ENCODE data around the gene CYP4F12. TPM values are rescaled to one million over a fixed set of nuclear protein-coding genes. Genes with fewer than 3 reads are reported as not detected.

CYP4F12 gene
- total RNA-seq, 1 donor from 2014 or later, result 98.6 TPM

DNA sequence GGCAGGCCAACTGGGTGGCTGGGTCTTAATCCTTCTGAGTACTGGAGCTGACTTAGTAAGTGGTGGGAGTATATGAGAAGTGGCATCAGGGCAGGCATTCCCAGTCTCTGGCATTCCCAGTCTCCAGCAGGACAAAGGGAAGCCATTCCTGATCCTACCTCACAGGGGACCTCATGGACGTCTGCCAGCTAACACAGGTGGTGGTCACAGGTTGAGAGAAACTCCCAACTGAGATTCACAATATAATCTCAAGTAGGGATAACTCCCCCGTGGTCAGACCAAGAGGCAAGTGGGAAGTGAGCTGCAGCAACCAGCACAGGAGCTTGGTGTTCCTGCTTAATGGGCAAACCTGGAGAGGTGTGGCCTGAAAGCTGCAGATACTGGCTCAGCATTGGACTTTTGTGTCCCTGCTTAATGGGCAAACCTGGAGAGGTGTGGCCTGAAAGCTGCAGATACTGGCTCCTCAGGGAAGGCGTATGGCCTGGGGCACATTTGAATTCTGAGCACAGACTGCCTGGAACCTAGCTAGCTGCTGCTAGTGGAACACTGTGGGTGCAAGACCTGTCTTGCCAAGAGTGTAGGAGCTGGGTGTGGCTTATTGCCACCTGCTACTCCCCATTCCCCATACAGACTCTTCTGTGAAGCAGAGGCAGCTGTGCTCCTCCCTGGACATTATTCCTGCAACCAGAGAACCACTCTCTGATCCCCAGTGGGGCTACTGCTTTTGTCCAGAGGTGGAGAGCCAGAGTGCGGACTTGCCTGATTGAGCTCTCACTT, 29.1 kb downstream of the CYP4F12 start:
- ATAC-seq (peak; percentile 77), DNase-seq (ENCODE audit: low spot score) (no peak)

DNA sequence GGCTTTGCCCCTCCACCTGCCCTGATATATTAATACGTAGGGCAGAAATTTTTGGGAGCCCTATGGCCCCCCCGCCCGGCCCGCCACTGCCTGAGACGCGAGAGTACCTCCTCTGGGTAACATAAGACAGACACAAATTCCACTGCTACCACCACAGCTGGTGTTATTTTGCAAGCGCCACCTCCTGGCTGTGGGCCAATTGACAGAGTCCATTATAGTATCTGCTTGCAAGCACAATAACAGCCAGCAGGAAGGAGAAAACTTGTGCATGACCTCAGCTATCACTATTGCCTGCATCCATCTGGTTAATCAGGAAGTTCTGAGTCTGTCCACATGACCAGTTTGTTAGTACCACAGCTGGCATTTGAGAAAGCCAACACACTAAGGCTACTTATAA, 29.6 kb downstream of the CYP4F12 start:
- peak; percentile 83 for DNase-seq (ENCODE audit: low spot score)
- peak; percentile 77 for ATAC-seq

DNA sequence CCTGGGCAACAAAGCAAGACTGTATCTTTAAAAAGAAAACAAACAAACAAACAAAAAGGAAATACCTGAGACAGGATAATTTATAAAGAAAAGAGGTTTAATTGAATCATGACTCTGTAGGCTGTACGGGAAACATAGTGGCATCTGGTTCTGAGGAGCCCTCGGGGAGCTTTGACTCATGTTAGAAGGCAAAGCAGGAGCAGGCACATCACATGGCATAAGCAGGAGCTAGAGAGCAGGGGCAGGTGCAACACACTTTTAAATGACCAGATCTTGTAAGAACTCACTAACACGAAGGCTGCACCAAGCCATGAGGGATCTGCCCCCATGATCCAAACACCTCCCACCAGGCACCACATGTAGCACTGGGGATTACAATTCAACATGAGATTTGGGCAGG, 41.8 kb downstream of the CYP4F12 start:
- no peak for DNase-seq (ENCODE audit: low spot score)
- no peak for ATAC-seq

DNA sequence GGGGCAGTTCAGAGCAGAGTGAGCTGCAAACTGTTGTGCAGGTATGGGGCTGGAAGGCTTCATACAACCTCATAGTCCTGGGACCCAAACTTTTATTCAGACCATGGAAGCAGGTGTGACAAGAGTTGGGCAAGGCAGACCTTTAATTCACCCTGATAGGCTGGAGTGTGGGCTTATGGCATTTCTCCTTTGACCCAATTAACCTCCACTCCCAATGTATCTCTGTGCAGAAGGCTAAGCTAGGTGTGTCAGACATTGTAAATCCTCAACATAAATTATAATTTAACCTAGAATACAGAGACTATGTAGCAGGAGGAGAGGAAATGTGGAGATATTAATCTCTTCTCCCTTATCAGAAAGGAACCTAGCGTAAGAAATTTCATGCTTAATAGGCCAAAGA, 42.8 kb downstream of the CYP4F12 start:
- no peak for DNase-seq (ENCODE audit: low spot score)
- ATAC-seq, result no peak

GRCh38 chr19:15717809-15718208, 44.9 kb downstream of the CYP4F12 start:
- ATAC-seq (no peak), DNase-seq (ENCODE audit: low spot score) (no peak)

DNA sequence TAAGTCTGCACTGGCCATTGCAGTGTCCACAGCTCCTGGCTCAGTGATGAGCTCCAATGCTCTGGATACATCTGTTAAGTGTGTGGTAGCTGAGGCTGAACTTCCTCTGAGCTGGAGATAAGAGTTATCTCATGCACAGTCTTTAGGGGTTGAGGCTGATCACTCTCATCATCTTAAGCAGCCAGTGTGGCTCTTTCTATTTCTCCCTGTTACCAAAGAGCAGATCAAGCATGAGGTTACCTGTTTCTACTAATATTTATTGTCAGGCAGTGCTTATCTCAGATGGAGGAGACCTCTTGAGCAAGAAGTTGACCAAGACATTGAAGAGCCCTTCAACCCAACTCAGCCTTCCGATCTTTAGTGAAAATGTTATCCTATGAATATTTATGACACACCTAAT, 48.4 kb downstream of the CYP4F12 start:
- DNase-seq (ENCODE audit: low spot score) (no peak), ATAC-seq (no peak)

- ATAC-seq (no peak), DNase-seq (ENCODE audit: low spot score) (no peak)
Measured at GRCh38 chr19:15722956-15723355, 50.1 kb downstream of the CYP4F12 start.

DNA sequence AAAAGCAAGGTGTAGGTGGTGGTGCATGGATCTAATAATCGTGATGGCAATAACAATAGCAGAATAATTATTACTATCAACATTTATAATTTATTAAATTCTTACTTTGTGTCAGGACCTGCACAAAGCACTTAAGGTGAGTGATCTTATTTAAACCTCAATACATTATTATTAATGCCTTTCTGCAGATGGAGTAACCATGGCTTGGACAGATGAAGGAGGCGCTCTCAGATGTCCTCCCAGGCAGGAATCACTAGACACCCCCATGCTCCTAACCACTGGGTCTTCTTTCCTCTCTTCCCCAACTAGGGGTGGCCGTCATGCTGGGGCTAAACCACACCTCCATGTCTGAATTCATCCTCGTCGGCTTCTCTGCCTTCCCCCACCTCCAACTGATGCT, 54.8 kb downstream of the CYP4F12 start, which contains the start of gene OR10H2:
Gene OR10H2 (plus strand): TSS at position 301 of the 400 bp plus-strand sequence. CDS start 20 bp downstream, at position 321.
- no peak for DNase-seq (ENCODE audit: low spot score)

DNA sequence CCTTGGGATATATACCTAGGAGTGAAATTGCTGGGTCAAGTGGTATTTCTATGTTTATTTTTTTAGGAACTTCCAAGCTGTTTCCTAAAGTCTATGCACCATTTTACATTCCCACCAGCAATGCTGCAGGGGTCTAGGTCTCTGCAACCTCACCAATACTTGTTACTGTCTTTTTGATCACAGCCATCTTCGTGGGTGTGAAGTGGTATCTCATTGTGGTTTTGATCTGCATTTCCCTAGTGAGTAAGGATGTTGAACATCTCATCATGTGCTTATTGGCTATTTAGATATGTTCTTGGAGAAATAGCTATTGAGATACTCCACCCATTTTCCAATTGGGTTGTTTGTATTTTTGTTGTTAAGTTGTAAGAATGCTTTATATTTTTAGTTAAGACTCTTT, 57.7 kb downstream of the CYP4F12 start:
- DNase-seq (ENCODE audit: low spot score), result no peak
- ATAC-seq, result no peak

More for the DNA sequence above, 54.8 kb downstream of the CYP4F12 start, which contains the start of gene OR10H2:
- no peak for ATAC-seq

DNA sequence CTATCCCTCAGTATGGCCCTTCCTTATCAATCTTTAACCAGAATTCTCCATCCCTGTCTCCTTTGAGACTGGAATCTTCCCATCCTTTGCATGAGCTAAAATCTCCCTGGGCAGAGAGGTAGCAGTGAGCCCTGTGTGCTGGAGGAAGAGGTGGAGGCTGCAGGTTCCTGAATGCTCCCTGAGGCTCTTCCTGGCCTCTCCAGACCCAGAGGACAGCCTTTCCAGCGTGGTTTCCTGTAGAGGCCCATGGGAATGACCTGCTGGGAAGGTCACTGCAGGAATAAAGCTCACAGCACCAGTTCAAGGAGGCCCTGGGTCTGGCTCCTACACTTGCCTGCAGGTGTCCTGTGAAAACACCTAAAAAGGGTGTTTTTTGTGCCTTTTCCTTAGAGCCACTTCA, 59.5 kb downstream of the CYP4F12 start:
- ATAC-seq, result no peak
- no peak for DNase-seq (ENCODE audit: low spot score)

DNA sequence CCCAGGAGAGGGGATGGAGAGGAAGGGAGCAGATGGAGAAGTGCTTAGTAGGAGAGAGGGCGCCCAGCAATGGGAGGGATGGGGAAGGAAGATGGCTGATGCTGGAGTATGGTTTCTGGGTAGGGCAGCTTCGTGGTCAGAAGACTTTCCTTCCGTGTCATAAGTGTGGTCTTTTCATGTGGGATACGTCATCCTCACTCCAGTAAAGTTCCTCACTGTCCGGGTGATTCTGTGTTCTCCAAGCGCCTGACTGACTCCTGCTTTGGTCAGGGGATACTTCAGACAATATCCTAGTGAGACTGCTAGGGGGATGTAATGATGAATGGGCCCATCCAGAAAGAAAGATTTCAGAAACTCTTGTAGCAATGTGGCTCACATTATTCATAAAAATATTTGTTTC, 61.0 kb downstream of the CYP4F12 start:
- DNase-seq (ENCODE audit: low spot score) (no peak), ATAC-seq (no peak)

DNA sequence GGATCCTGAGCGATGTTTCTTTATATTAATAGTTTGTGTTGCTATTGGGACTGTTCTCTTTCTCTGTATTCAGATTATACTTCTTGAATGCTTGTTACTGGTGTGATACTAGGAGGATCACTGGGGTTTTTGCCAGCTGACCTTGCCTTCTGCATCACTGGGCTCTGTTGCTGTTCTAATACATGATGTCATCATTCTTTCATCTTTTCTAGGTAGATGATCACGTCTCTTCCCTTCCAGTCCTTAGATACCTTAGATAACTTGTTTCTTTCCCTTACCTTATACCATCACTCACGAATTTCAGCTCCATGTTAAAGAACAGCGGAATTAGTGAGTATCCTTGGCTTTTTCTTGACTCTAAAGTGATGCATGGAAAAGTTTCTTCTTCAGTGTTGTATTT, 64.8 kb downstream of the CYP4F12 start, which contains the start of gene OR10H3:
Gene OR10H3 (plus strand): TSS at position 264 of the 400 bp plus-strand sequence. CDS start 3,408 bp downstream, outside the sequence.
- DNase-seq (ENCODE audit: low spot score) (no peak), ATAC-seq (no peak)

DNA sequence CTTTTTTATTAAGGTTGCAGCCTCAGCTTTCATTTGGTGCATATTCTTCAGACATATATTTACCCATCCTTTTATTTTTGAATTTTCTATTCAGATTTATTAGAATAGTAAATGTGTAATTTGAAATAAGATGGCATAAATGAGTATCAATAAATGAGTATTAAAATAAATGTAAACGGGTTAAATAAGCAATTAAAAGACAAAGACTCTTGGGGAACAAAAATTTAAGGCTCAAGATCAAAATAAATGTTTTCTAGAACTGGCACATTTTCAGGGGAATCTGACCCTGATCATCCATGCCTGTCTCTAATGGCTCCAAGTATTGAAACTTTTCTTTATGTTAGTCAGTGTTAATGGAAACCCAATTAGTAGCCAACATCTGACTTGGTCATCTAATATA, 67.9 kb downstream of the CYP4F12 start:
- DNase-seq (ENCODE audit: low spot score) (no peak), ATAC-seq (no peak)

Other genes starting within 250 kb of the CYP4F12 start
- 18.7 TPM for gene WIZ, start 223.1 kb upstream of the CYP4F12 start, total RNA-seq
- gene RASAL3, start 208.5 kb upstream of the CYP4F12 start, total RNA-seq, result 1.9 TPM
- gene PGLYRP2, start 193.6 kb upstream of the CYP4F12 start, total RNA-seq, result 65.8 TPM
- gene CYP4F22, start 164.6 kb upstream of the CYP4F12 start, total RNA-seq, result 1.5 TPM
- not detected for gene CYP4F8, start 57.9 kb upstream of the CYP4F12 start, total RNA-seq
- 401 TPM for gene CYP4F3, start 32.2 kb upstream of the CYP4F12 start, total RNA-seq
- not detected for gene OR10H2, start 54.9 kb downstream of the CYP4F12 start, total RNA-seq
- gene OR10H3, start 64.9 kb downstream of the CYP4F12 start, total RNA-seq, result not detected
- not detected for gene OR10H5, start 114.6 kb downstream of the CYP4F12 start, total RNA-seq
- not detected for gene OR10H1, start 142.6 kb downstream of the CYP4F12 start, total RNA-seq
- gene CYP4F2, start 225.0 kb downstream of the CYP4F12 start, total RNA-seq, result 228 TPM